Activated CD8-positive, alpha-beta memory T cell treated with anti-CD3 and anti-CD28 coated beads, Interleukin-2, amount 10 ng/mL, durations not matched to agents 7 days and 5 days (primary cell): Measurements from ENCODE around the gene ZNF385C. TPM values are rescaled to one million over a fixed set of nuclear protein-coding genes. Genes with fewer than 3 reads are reported as not detected.
A peak's percentile ranks its signal among the peaks of the same experiment; 100 is the strongest.

Experiments
- ATAC-seq: fragments of 150-1000 bp; cut with Tn5 transposase; one replicate; pipeline ENCODE4 v1.10.0; 2021; ENCODE audit warnings: moderate library complexity
- CTCF ChIA-PET: fragments of 350-600 bp; sonication (Branson Sonifier 250); formaldehyde crosslinking; loops from one replicate; lab custom pipeline; 2021; ENCODE audit warnings: antibody characterized with exemption; lab: Charles Lee
- DNase-seq: peaks from one replicate; pipeline ENCODE4 v3.0.0-alpha.2; 2020
- H3K27ac Mint-ChIP-seq: one replicate; pipeline ENCODE4 v1.8.0; 2021; ENCODE audit warnings: mild to moderate bottlenecking, mixed read lengths
- H3K27me3 Mint-ChIP-seq: one replicate; pipeline ENCODE4 v1.8.0; 2021; ENCODE audit warnings: mixed read lengths
- H3K36me3 Mint-ChIP-seq: one replicate; pipeline ENCODE4 v1.8.0; 2021; ENCODE audit warnings: mild to moderate bottlenecking, mixed read lengths
- H3K4me1 Mint-ChIP-seq: one replicate; pipeline ENCODE4 v1.8.0; 2021; ENCODE audit warnings: mixed read lengths
- H3K4me3 Mint-ChIP-seq: one replicate; pipeline ENCODE4 v1.8.0; 2021; ENCODE audit warnings: mild to moderate bottlenecking, moderate library complexity, mixed read lengths
- H3K9me3 Mint-ChIP-seq: one replicate; pipeline ENCODE4 v1.8.0; 2022; ENCODE audit warnings: low read depth, mixed read lengths
- total RNA-seq, 2 experiments: library from RNA; stranded (reverse); gene quantifications; one replicate each; pipeline ENCODE4 v1.2.3, GENCODE V29; 2021

ZNF385C gene
- total RNA-seq, 2 experiments from 2014 or later: 0.12 to 0.18 TPM

DNA sequence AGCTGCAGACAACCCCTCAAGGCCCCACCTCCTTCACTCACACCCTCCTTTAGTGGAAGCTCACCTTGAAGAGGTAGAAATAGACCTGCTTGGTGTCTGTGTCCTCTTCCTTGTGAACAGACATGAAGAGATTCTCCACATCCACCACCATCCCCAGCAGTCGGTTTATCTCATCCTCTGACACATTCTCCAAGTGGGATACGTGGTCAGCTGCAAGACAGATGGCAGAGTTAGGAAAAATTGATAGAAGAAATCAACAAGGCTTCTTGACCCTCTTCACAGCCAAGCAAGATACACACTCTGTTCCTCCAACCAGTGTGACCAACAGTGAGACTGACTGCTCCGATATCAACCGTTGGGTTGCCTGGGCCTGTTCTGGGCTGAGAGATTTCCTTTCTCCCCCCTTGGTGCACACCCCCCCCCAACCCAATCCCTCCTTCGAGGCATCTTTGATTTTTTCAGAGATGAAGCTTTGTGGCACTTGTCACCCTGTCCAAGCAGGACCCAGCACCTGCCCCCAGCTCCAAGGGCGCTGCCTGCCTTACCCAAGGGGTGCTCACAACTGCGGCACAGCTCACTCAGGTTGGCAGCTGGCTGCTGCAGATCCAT lies 22.0 kb upstream of the ZNF385C start:
- no peaks in the 10 kb centered on the region for H3K27me3 Mint-ChIP-seq
- H3K36me3 Mint-ChIP-seq: peaks cover 11% of the 10 kb centered on the region
- CTCF ChIA-PET: interaction anchor here (0.9 to 16.2 kb wide), 14 partner anchors 10 to 407 kb away, joined by 3 to 117 read pairs (median 4); partner anchors contain the start of genes DNAJC7, KCNH4, NKIRAS2 and STAT3
- ATAC-seq (no peak), DNase-seq (no peak)
- peak overlapping the region; percentile 67 for H3K4me3 Mint-ChIP-seq
- peaks cover 38% of the 10 kb centered on the region for H3K4me1 Mint-ChIP-seq
- H3K27ac Mint-ChIP-seq: peak overlapping the region; percentile 69
- H3K9me3 Mint-ChIP-seq: no peaks in the 10 kb centered on the region

DNA sequence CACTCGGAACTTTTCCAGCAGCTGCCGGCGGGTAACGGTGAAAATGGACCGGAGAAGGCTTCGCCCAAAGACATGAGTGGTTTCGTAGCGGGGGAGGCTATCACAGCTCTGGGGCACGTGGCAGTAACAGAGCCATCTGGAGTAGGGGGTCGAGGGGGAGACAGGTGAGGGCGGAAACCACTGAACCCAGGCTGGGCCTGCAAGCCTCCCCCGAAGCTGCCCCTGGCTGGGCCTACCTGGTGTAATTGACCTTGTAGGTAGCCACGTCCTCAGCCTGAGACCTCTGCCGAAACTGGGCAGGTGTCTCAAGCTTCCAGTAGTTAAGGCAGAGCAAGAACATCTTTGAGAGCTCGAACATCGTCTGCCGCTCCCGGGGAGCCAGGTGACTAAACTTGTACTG lies 21.0 kb upstream of the ZNF385C start:
- H3K27ac Mint-ChIP-seq: no peak overlapping the region
- CTCF ChIA-PET: interaction anchor here (0.7 to 16.2 kb wide), 14 partner anchors 15 to 286 kb away, joined by 3 to 117 read pairs (median 4); partner anchors contain the start of genes DNAJC7, GHDC, KCNH4 and NKIRAS2
- ATAC-seq (no peak), DNase-seq (no peak)
- H3K36me3 Mint-ChIP-seq: peaks cover 10% of the 10 kb centered on the region
- no peak overlapping the region for H3K4me3 Mint-ChIP-seq
- peaks cover 42% of the 10 kb centered on the region for H3K4me1 Mint-ChIP-seq
- no peaks in the 10 kb centered on the region for H3K27me3 Mint-ChIP-seq
- H3K9me3 Mint-ChIP-seq: no peaks in the 10 kb centered on the region

DNA sequence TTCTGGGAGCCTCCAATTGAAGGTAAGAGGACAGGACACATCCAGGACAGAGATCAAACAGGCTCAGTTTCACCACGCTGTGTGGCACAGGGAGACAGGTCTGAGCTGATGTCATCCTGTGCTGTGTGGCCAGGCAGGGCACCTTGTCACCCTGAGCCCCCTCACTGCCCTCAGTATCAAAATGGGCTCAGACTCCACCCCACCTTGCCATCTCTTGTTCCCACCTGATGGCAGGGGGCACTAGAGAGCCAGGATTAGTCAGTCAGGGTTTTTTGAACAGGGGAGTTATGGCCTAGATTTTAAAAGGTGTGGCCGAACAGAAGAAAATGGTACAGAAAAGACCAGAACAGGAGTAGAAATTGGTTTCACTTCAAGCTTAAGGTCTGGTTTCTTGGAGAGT lies 20.3 kb upstream of the ZNF385C start:
- DNase-seq: peak; percentile 68
- Mint-ChIP-seq H3K27ac (peak overlapping the region; percentile 52), H3K36me3 (peaks cover 10% of the 10 kb centered on the region), H3K27me3 (no peaks in the 10 kb centered on the region), H3K9me3 (no peaks in the 10 kb centered on the region), H3K4me1 (peaks cover 46% of the 10 kb centered on the region), H3K4me3 (no peak overlapping the region)
- CTCF ChIA-PET: interaction anchor here (0.7 to 16.2 kb wide), 13 partner anchors 16 to 287 kb away, joined by 3 to 117 read pairs (median 4); partner anchors contain the start of genes DNAJC7, GHDC, KCNH4 and NKIRAS2
- peak; percentile 19 for ATAC-seq

DNA sequence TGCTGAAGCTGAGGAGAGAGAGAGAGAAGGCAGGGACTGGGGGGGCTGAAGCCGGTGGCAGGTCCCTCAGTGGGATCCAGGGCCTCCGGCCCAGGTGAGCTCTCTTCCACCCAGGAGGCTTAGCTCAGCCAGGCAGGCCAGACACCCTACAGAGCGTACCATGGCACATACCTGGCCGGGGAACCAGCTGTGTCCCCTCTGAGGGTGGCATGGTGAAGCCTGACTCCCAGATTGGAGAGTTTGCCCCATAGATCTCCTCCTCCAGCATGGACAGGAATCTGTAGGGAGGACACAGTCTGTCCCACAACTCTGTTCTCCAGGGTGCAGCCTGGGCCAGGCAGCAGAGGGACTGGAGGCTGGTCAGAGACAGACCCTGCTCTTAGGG lies 19.8 kb upstream of the ZNF385C start:
- peak overlapping the region; percentile 52 for H3K27ac Mint-ChIP-seq
- H3K4me1 Mint-ChIP-seq: peaks cover 46% of the 10 kb centered on the region
- H3K4me3 Mint-ChIP-seq: no peak overlapping the region

DNA sequence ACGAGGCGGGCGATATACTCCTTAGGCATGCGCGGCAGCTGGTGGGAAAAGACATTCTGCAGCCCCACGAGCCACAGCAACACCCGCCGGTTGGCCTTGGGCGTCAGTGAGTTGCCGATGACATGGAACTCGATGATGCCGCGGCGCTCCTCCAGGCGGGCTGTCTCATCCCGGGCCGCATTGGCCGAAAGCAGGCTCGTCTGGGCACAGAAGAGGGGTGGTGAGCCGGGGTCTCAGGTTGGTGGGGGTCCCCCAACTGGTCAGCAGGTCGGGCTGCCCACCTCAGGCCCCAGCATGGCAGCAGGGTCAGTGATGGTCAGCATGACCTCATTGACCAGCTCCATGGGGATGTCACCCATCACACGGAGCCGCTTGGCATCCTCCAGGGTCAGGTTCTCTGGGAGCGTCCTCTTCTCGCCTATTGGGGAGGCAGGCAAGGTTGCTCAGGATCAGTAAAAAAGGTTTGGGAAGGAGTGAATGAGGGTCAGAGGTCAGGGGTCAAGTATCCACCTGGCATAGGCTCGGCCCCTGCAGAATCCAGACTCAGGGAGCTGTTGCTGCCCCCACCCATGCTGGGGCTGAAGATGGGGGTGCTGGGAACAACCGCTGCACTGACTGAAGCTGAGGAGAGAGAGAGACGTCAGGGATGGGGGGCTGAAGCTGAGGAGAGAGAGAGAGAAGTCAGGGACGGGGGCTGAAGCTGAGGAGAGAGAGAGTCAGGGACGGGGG lies 19.3 kb upstream of the ZNF385C start:
- DNase-seq: no peak
- Mint-ChIP-seq H3K27me3 (no peaks in the 10 kb centered on the region), H3K36me3 (peaks cover 8% of the 10 kb centered on the region), H3K9me3 (no peaks in the 10 kb centered on the region), H3K27ac (peak overlapping the region; percentile 6), H3K4me1 (peaks cover 50% of the 10 kb centered on the region), H3K4me3 (no peak overlapping the region)
- ATAC-seq: no peak
- CTCF ChIA-PET: interaction anchor here (0.5 to 16.2 kb wide), 15 partner anchors 19 to 288 kb away, joined by 3 to 117 read pairs (median 4); partner anchors contain the start of genes DNAJC7, GHDC, KCNH4 and NKIRAS2

More for the DNA sequence above, 19.8 kb upstream of the ZNF385C start:
- Mint-ChIP-seq H3K36me3 (peaks cover 8% of the 10 kb centered on the region), H3K9me3 (no peaks in the 10 kb centered on the region), H3K27me3 (no peaks in the 10 kb centered on the region)
- DNase-seq (no peak), ATAC-seq (no peak)
- CTCF ChIA-PET: interaction anchor here (0.7 to 16.2 kb wide), 13 partner anchors 20 to 287 kb away, joined by 3 to 117 read pairs (median 4); partner anchors contain the start of genes DNAJC7, GHDC, KCNH4 and NKIRAS2

DNA sequence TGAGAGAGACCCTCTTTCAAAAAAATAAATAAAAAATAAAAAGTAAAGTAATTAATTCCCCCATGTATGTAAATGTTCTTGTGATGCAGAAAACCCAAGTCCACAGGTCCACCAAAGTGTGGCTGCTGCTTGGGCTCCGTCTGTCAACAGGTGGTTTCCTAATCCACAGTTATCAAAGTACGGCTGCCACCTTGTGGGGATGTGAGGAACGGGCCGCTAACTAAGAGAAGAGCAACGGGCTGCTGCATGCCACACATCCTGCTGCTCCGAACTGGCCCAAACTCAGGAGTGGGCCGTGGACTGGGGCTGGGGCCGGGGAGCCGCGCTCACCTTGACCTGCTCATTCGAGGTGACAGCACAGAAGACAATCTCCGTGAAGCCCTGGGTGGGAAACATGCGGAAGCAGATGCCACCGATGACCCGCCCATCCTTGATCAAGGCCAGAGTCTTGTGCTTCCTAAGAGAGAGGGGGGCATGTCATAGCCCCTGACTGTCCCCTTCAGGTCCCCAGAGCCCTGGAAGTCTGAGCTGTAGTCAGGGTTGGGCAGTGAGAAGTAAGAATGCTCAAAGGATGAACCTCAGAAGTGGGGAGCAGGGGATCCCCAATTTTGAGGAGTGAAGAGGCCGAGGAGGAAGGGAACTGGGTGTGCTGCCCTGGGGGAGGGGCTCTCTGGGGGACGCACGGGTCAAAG lies 18.6 kb upstream of the ZNF385C start:
- peaks cover 51% of the 10 kb centered on the region for H3K4me1 Mint-ChIP-seq
- DNase-seq (peak; percentile 93), ATAC-seq (peak; percentile 21)
- CTCF ChIA-PET: interaction anchor here (0.5 to 16.2 kb wide), 10 partner anchors 33 to 153 kb away, joined by 3 to 117 read pairs (median 16); partner anchors contain the start of genes DNAJC7, KCNH4 and NKIRAS2
- peak overlapping the region; percentile 6 for H3K27ac Mint-ChIP-seq
- no peaks in the 10 kb centered on the region for H3K9me3 Mint-ChIP-seq
- H3K27me3 Mint-ChIP-seq: no peaks in the 10 kb centered on the region
- H3K4me3 Mint-ChIP-seq: no peak overlapping the region
- H3K36me3 Mint-ChIP-seq: peaks cover 12% of the 10 kb centered on the region

DNA sequence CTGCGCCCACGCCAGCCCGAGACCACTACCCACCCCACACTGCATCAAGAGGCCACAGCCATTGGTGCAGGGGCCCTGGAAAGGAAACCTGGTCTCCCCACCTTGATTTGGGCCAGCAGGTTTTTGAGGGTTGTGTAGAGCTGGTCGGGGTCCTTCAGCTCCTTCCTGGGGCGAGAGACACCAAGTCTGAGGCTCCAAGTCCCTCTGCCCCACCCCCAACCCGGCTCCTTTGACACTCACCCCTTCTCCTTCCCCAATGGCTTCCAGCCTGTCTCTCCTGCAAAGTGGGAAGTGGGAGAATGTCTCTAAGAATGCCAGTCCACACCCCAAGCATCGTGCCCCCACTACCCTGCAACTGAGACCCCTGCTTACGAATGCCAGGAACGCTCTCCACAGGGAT lies 15.8 kb upstream of the ZNF385C start:
- Mint-ChIP-seq H3K27ac (peak overlapping the region; percentile 98), H3K4me3 (no peak overlapping the region), H3K27me3 (no peaks in the 10 kb centered on the region), H3K36me3 (peaks cover 28% of the 10 kb centered on the region), H3K9me3 (no peaks in the 10 kb centered on the region), H3K4me1 (peaks cover 52% of the 10 kb centered on the region)
- DNase-seq (no peak), ATAC-seq (no peak)
- CTCF ChIA-PET: interaction anchor here (2.5 to 16.2 kb wide), 5 partner anchors 13 to 151 kb away, joined by 10 to 117 read pairs (median 32); partner anchors contain the start of gene DNAJC7

DNA sequence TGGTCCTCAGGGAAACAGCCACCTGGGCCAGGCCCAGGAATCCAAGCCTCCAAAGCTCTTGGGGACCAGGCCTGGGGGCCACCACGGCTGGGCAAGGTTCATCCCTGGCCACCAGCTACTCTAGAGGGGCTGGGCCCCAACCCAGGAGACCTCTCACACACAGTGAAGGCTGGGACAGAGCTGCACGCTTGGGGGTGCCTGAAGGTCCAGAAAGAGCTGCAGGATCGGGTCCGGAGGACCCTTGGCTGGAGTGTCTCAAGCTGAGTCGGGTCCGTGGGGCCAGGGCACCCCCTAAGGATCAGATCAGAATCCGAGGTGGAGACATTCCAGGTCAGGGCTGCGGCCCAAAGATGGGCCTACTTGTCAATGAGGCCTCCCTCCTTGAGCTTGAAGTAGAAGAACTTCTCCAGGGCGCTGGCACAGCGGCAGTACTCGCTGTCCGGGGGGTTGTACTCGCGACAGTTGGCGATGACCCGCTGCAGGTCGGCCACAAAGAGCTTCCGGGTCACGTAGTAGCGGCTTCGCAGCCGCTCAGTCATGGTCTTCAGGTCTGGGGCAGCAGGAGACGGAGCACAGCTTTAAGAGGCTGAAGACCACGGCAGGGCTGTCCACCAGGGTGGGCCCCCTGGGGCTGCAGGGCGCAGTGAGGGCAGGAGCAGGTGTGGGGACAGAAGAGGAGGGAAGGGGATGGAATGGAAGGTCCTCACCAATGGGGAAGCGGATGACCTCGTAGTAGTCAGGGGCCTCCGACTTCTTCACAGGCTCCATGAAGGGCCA lies 15.2 kb upstream of the ZNF385C start:
- H3K27ac Mint-ChIP-seq: peak overlapping the region; percentile 98
- H3K4me3 Mint-ChIP-seq: peak overlapping the region; percentile 91
- no peaks in the 10 kb centered on the region for H3K27me3 Mint-ChIP-seq
- no peaks in the 10 kb centered on the region for H3K9me3 Mint-ChIP-seq
- H3K36me3 Mint-ChIP-seq: peaks cover 32% of the 10 kb centered on the region
- CTCF ChIA-PET: interaction anchor here (0.6 to 16.2 kb wide), 12 partner anchors 12 to 420 kb away, joined by 3 to 117 read pairs (median 8); partner anchors contain the start of genes DNAJC7, KCNH4, NKIRAS2 and P3H4
- no peak for ATAC-seq
- peaks cover 51% of the 10 kb centered on the region for H3K4me1 Mint-ChIP-seq
- no peak for DNase-seq

DNA sequence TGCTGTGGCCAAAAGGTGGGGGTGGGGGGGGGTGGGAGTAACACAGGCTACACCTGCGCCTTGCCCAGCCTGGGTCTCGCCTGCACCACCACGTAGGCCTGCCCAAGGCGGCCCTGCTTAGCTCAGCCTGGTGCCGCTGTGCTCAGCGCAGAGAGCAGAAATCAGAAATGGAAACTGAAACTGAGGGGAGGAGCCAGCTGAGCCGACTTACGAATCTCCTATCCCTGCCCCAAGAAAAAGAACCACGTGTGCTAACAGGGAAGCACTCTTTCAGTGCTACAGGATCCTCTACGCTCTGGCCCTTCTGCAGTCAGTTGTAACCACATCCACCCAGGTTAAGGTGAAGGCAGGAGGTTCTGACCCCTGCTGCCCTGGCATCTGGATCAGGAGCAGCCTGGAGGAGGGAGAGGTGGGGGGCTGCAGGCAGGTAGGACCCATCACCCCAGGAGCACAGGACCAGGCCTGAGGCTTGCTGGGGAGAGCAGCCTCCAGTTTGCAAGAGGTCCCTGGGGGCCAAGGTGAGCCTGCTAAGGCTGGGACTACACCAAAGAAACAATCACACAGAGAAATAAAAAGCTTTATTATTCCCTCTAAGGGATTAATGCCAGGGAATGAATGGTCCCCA lies 14.4 kb upstream of the ZNF385C start, which contains the start of gene DHX58:
TSS of gene DHX58 (minus strand) at position 163 of the 625 bp plus-strand sequence. CDS start 822 bp downstream, outside the sequence.
- CTCF ChIA-PET: interaction anchor here (0.8 to 16.2 kb wide), 16 partner anchors 9 to 301 kb away, joined by 3 to 117 read pairs (median 6); partner anchors contain the start of genes DNAJC7, KCNH4, NKIRAS2 and P3H4
- peaks cover 56% of the 10 kb centered on the region for H3K4me1 Mint-ChIP-seq
- peak within 1 kb of the TSS; percentile 91 for H3K4me3 Mint-ChIP-seq
- peaks cover 37% of the 10 kb centered on the region for H3K36me3 Mint-ChIP-seq
- H3K27ac Mint-ChIP-seq: peak within 1 kb of the TSS; percentile 98
- peak; percentile 92 for DNase-seq
- ATAC-seq: peak; percentile 85
- no peaks in the 10 kb centered on the region for H3K9me3 Mint-ChIP-seq
- no peaks in the 10 kb centered on the region for H3K27me3 Mint-ChIP-seq

DNA sequence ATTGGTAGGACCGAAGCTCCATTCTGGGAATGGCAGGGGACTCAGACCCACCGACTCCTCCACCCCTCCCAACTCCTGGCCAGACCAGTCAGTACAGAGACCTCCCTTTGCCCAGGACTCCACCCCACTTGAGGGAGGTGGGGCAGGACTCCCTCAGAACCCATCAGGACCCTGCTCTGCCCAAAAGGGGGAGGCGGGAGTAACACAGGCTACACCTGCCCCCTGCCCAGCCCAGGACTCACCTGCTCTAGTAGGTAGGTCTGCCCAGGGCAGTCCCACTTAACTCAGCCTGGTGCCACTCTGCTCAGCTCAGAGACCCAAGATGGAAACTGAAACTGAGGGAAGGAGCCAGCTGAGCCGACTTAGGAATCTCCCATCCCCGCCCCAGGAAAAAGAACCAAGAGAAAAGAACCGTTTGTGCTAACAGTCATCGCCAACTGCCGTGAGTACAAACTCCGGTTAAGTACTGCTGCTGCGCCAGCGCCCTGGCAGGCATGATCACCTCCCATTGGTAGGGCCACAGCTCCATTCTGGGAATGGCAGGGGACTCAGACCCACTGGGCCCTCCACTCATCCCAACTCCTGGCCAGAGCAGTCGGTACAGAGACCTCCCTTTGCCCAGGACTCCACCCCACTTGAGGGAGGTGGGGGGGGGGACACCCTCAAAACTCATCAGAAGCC lies 13.7 kb upstream of the ZNF385C start:
- Mint-ChIP-seq H3K27ac (peak overlapping the region; percentile 98), H3K4me3 (peak overlapping the region; percentile 91), H3K9me3 (no peaks in the 10 kb centered on the region), H3K27me3 (no peaks in the 10 kb centered on the region), H3K36me3 (peaks cover 38% of the 10 kb centered on the region), H3K4me1 (peaks cover 59% of the 10 kb centered on the region)
- peak; percentile 11 for ATAC-seq
- peak; percentile 69 for DNase-seq
- CTCF ChIA-PET: interaction anchor here (0.6 to 16.2 kb wide), 14 partner anchors 8 to 330 kb away, joined by 3 to 117 read pairs (median 8); partner anchors contain the start of genes DNAJC7 and NKIRAS2

DNA sequence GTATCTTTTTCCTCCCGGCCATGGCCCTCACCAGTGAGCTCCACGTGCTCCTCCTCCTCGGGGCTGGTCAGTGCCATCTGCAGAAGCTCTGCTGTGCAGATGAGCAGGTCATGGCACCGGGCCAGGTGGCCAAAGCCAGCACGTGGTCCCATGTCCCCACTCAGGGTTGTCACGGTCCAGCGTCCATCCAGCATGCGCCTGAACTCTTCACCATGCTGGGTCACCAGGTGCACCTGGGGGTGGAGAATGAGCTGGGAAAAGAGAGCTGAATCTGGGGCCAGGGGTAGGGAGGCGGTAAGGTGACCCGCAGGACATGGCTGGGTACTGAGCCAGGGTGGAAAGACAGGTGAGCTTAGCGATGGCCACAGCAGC lies 13.0 kb upstream of the ZNF385C start:
- Mint-ChIP-seq H3K4me1 (peaks cover 54% of the 10 kb centered on the region), H3K27ac (peak overlapping the region; percentile 98)
- CTCF ChIA-PET: interaction anchor here (0.6 to 16.2 kb wide), 8 partner anchors 10 to 331 kb away, joined by 3 to 117 read pairs (median 18); partner anchors contain the start of genes DNAJC7 and NKIRAS2

More for the DNA sequence above, 13.0 kb upstream of the ZNF385C start:
- peaks cover 39% of the 10 kb centered on the region for H3K36me3 Mint-ChIP-seq
- DNase-seq (no peak), ATAC-seq (no peak)
- H3K4me3 Mint-ChIP-seq: peak overlapping the region; percentile 91
- H3K27me3 Mint-ChIP-seq: no peaks in the 10 kb centered on the region
- H3K9me3 Mint-ChIP-seq: no peaks in the 10 kb centered on the region
